WTC11 (cell line): ENCODE measurements around the gene PDE1A. TPM values are rescaled to one million over a fixed set of nuclear protein-coding genes. Genes with fewer than 3 reads are reported as not detected.

Experiments used
- ATAC-seq: fragments of 200-7000 bp; cut with Tn5 transposase; 2 replicates; pipeline ENCODE4 v1.10.0; 2021; ENCODE audit warnings: mild to moderate bottlenecking, moderate library complexity
- CTCF ChIA-PET: fragments of 300-600 bp; sonication (Branson Sonifier 250); formaldehyde crosslinking; loops from one replicate; lab custom pipeline; 2021; ENCODE audit warnings: antibody characterized with exemption; lab: Charles Lee
- POLR2A ChIA-PET: fragments of 350-600 bp; sonication (Branson Sonifier 250); formaldehyde crosslinking; loops from one replicate; lab custom pipeline; 2021; ENCODE audit warnings: antibody characterized with exemption; lab: Charles Lee
- DNase-seq: peaks from one replicate; pipeline ENCODE4 v3.0.0; 2021; ENCODE audit warnings: low spot score
- H3K27ac Mint-ChIP-seq: 2 replicates; pipeline ENCODE4 v1.8.0; 2021; ENCODE audit warnings: mixed read lengths
- H3K27me3 Mint-ChIP-seq: 2 replicates; pipeline ENCODE4 v1.8.0; 2021; ENCODE audit warnings: low read depth, mild to moderate bottlenecking, moderate library complexity, mixed read lengths
- H3K36me3 Mint-ChIP-seq: 2 replicates; pipeline ENCODE4 v1.8.0; 2021; ENCODE audit warnings: mixed read lengths
- H3K4me1 Mint-ChIP-seq: 2 replicates; pipeline ENCODE4 v1.8.0; 2022; ENCODE audit warnings: mixed read lengths
- H3K4me3 Mint-ChIP-seq: 2 replicates; pipeline ENCODE4 v1.8.0; 2021; ENCODE audit warnings: mild to moderate bottlenecking, moderate library complexity, mixed read lengths
- H3K9me3 Mint-ChIP-seq: 2 replicates; pipeline ENCODE4 v1.8.0; 2021; ENCODE audit warnings: mixed read lengths
- AR ChIP-seq: fragments of 250-450 bp; sonication (Bioruptor Pico); IDR thresholded peaks from 2 replicates; pipeline ENCODE4 v1.9.0; 2021; ENCODE audit warnings: mild to moderate bottlenecking
- CREB1 ChIP-seq: sonication (generic); formaldehyde crosslinking; IDR thresholded peaks from 2 replicates; pipeline ENCODE4 v1.8.0; 2023; ENCODE audit warnings: mild to moderate bottlenecking, missing genetic modification reagents
- HMGA2 ChIP-seq: fragments of 250-450 bp; sonication (Bioruptor Pico); IDR thresholded peaks from 2 replicates; pipeline ENCODE4 v1.4.0; 2021; ENCODE audit warnings: mild to moderate bottlenecking, moderate library complexity
- JUN ChIP-seq: sonication (generic); formaldehyde crosslinking; IDR thresholded peaks from 2 replicates; pipeline ENCODE4 v1.8.0; 2023; ENCODE audit warnings: mild to moderate bottlenecking, missing genetic modification reagents
- KAT7 ChIP-seq: sonication (generic); formaldehyde crosslinking; IDR thresholded peaks from 2 replicates; pipeline ENCODE4 v1.8.1; 2023; ENCODE audit warnings: missing genetic modification reagents, mild to moderate bottlenecking, borderline replicate concordance
- MLX ChIP-seq: sonication (generic); formaldehyde crosslinking; IDR thresholded peaks from 2 replicates; pipeline ENCODE4 v1.8.1; 2023; ENCODE audit warnings: mild to moderate bottlenecking, missing genetic modification reagents, moderate library complexity
- MXD4 ChIP-seq: fragments of 250-450 bp; sonication (Bioruptor Pico); IDR thresholded peaks from 2 replicates; pipeline ENCODE4 v1.8.0; 2021; ENCODE audit warnings: mild to moderate bottlenecking, moderate library complexity, borderline replicate concordance
- RORB ChIP-seq: fragments of 250-450 bp; sonication (Bioruptor Pico); IDR thresholded peaks from 2 replicates; pipeline ENCODE4 v1.9.0; 2021; ENCODE audit warnings: mild to moderate bottlenecking
- SMAD4 ChIP-seq: sonication (generic); formaldehyde crosslinking; IDR thresholded peaks from 2 replicates; pipeline ENCODE4 v1.8.0; 2022; ENCODE audit warnings: mild to moderate bottlenecking, missing genetic modification reagents
- SOX15 ChIP-seq: fragments of 250-450 bp; sonication (Bioruptor Pico); IDR thresholded peaks from 2 replicates; pipeline ENCODE4 v1.9.0; 2021; ENCODE audit warnings: mild to moderate bottlenecking
- TEAD4 ChIP-seq: sonication (generic); formaldehyde crosslinking; IDR thresholded peaks from 2 replicates; pipeline ENCODE4 v1.8.0; 2022; ENCODE audit warnings: mild to moderate bottlenecking, missing genetic modification reagents
- USF2 ChIP-seq: sonication (generic); formaldehyde crosslinking; IDR thresholded peaks from 2 replicates; pipeline ENCODE4 v1.8.1; 2023; ENCODE audit warnings: mild to moderate bottlenecking, missing genetic modification reagents, moderate library complexity
- ZNF219 ChIP-seq: sonication (generic); formaldehyde crosslinking; IDR thresholded peaks from 2 replicates; pipeline ENCODE4 v1.8.0; 2023; ENCODE audit warnings: missing genetic modification reagents, mild to moderate bottlenecking, borderline replicate concordance
- ZNF423 ChIP-seq: fragments of 250-450 bp; sonication (Bioruptor Pico); IDR thresholded peaks from 2 replicates; pipeline ENCODE4 v2.1.2; 2022; ENCODE audit warnings: mild to moderate bottlenecking, moderate library complexity
- total RNA-seq: library from RNA; stranded (reverse); gene quantifications from 3 replicates; pipeline ENCODE4 v1.2.3, GENCODE V29; 2021
- TF ChIP-seq, protein P1 (sequence below): sonication (generic); formaldehyde crosslinking; IDR thresholded peaks from 2 replicates; pipeline ENCODE4 v1.8.1; 2023; ENCODE audit warnings: mild to moderate bottlenecking, moderate library complexity, missing genetic modification reagents
- TF ChIP-seq, protein P2 (sequence below): sonication (generic); formaldehyde crosslinking; IDR thresholded peaks from 2 replicates; pipeline ENCODE4 v1.8.0; 2023; ENCODE audit warnings: mild to moderate bottlenecking, missing genetic modification reagents

The PDE1A gene
- total RNA-seq, 1 experiment from 2014 or later = not detected

GRCh38 chr2:182324665-182325064 lies 102.2 kb downstream of the PDE1A start:
- Mint-ChIP-seq H3K27ac (no peak overlapping the region), H3K36me3 (no peaks in the 10 kb centered on the region), H3K4me1 (no peaks in the 10 kb centered on the region), H3K9me3 (peaks cover 13% of the 10 kb centered on the region), H3K4me3 (no peak overlapping the region), H3K27me3 (no peaks in the 10 kb centered on the region)
- DNase-seq (no peak), ATAC-seq (no peak)
- no peak for TF ChIP-seq ZNF423 (CRISPR knock-in tag)
- TF ChIP-seq AR (CRISPR knock-in tag) = no peak
- TF ChIP-seq USF2 (CRISPR knock-in tag) = no peak
- TF ChIP-seq, protein P1, sequence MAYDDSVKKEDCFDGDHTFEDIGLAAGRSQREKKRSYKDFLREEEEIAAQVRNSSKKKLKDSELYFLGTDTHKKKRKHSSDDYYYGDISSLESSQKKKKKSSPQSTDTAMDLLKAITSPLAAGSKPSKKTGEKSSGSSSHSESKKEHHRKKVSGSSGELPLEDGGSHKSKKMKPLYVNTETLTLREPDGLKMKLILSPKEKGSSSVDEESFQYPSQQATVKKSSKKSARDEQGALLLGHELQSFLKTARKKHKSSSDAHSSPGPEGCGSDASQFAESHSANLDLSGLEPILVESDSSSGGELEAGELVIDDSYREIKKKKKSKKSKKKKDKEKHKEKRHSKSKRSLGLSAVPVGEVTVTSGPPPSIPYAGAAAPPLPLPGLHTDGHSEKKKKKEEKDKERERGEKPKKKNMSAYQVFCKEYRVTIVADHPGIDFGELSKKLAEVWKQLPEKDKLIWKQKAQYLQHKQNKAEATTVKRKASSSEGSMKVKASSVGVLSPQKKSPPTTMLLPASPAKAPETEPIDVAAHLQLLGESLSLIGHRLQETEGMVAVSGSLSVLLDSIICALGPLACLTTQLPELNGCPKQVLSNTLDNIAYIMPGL (CRISPR knock-in tag) = no peak
- TF ChIP-seq, protein P2, sequence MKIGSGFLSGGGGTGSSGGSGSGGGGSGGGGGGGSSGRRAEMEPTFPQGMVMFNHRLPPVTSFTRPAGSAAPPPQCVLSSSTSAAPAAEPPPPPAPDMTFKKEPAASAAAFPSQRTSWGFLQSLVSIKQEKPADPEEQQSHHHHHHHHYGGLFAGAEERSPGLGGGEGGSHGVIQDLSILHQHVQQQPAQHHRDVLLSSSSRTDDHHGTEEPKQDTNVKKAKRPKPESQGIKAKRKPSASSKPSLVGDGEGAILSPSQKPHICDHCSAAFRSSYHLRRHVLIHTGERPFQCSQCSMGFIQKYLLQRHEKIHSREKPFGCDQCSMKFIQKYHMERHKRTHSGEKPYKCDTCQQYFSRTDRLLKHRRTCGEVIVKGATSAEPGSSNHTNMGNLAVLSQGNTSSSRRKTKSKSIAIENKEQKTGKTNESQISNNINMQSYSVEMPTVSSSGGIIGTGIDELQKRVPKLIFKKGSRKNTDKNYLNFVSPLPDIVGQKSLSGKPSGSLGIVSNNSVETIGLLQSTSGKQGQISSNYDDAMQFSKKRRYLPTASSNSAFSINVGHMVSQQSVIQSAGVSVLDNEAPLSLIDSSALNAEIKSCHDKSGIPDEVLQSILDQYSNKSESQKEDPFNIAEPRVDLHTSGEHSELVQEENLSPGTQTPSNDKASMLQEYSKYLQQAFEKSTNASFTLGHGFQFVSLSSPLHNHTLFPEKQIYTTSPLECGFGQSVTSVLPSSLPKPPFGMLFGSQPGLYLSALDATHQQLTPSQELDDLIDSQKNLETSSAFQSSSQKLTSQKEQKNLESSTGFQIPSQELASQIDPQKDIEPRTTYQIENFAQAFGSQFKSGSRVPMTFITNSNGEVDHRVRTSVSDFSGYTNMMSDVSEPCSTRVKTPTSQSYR (CRISPR knock-in tag) = no peak
- TF ChIP-seq JUN = no peak
- TF ChIP-seq ZNF219 (CRISPR knock-in tag) = no peak
- no peak for TF ChIP-seq SMAD4
- no peak for TF ChIP-seq KAT7 (CRISPR knock-in tag)
- POLR2A ChIA-PET = no interaction called here
- CTCF ChIA-PET = no interaction called here

- Mint-ChIP-seq H3K36me3 (no peaks in the 10 kb centered on the region), H3K4me1 (peaks cover 4% of the 10 kb centered on the region; the same call in 1 of the 2 replicates), H3K4me3 (no peak overlapping the region), H3K9me3 (peaks cover 13% of the 10 kb centered on the region), H3K27ac (no peak overlapping the region), H3K27me3 (no peaks in the 10 kb centered on the region)
- ChIA-PET CTCF (no interaction called here), POLR2A (no interaction called here)
- ATAC-seq (no peak), DNase-seq (no peak)
- TF ChIP-seq RORB (CRISPR knock-in tag) (no peak), CREB1 (no peak), MLX (CRISPR knock-in tag) (no peak), TEAD4 (CRISPR knock-in tag) (no peak), SOX15 (no peak), KAT7 (CRISPR knock-in tag) (no peak), MXD4 (CRISPR knock-in tag) (no peak), HMGA2 (CRISPR knock-in tag) (no peak)
- TF ChIP-seq, protein P2 (CRISPR knock-in tag) = no peak
These were observed 105.7 kb downstream of the PDE1A start for GRCh38 chr2:182321096-182321495.
